HG03025 (cell line): ENCODE data around the gene ASTN2.
"Not testable (repeated sequence)": the region's sequence is repeated elsewhere in the genome, so short reads cannot be mapped to it uniquely, and the experiment has no call there.

Source experiments
- ATAC-seq: cut with Tn5 transposase; IDR thresholded peaks from one replicate; pipeline ENCODE4 v1.9.1; 2021; ENCODE audit warnings: mild to moderate bottlenecking, moderate library complexity; ENCODE audit not compliant: unreplicated experiment, low FRiP score

Gene ASTN2

DNA sequence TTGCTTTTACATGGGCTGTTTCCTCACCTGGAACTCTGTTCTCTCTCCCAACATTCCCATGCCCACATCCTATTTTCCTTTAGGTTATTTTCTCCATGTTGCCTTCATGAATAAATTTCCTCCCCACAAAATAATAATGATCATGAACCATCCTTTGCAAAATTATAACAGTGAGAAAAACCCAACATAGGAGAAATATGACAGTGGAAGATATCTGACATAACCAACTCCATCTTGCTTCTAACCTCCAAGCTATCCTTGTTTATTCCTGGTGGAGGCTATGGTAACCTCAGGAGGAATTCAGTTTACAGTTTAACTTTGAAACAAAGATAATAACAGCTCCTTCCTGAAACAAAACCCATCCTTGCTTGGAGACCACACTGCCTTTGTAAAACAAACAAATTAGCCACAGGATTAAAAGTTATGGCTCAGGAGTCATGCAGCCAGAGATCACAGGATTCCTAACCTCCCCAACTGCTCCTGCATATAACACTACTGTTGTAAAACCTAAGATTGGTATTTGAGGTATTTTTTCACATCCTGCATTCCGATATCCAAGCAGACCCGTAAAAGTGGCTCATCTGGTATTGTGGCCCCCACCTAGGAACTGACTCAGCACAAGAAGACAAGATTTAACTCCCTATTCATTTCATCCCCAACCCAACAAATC is 515.4 kb downstream of the ASTN2 start:
- no peak for ATAC-seq

DNA sequence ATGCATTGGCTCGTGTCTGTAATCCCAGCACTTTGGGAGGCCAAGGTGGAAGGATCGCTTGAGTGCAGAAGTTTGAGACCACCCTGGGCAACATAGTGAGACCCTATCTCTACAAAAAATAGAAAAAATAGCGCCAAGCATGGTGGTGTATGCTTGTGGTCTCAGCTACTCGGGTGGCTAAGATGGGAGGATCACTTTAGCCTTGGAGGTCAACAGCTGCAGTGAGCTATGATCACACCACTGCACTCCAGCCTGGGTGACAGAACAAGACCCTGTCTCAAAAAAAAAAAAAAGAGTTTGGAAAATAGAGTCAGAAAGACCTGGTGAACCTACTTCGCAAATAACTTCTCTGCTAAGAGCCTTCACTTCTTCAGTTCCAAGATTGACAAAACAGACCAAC is 516.7 kb downstream of the ASTN2 start:
- ATAC-seq: not testable (repeated sequence)

DNA sequence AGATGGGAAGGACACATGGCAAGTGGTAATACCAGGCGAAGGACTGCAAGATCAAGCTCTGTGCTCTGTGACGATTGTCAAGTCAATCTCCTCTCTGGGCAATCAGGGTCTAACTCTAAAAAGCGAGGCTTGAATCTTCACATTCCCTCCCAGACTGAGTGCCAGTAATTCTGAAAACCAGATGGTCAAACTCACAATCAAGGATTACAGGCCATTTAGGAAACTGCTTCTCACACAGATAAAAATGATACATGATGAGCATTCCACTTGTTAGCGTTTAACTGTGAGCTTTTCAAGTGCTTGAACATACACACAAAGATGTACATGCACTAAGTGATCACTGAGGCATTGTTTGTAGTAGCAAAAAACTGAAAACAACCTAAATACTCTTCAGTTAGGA is 517.7 kb downstream of the ASTN2 start:
- no peak for ATAC-seq

DNA sequence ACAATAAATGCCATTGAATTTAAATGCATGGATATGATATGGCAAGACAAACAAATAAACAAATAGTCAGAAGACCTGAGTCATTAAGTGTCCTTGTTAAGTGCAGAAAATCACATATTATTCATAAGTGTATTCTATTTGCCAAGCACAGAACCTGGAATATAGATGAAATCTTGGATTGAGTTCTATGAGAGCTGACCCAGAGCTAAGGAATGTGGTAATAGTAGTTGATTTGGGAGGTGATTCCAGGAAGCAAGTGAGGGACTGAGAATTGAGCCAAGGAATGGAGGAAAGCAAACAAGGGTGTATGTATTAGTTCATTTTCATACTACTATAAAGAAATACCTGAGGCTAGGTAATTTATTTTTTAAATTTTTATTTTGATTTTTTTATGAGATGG is 518.9 kb downstream of the ASTN2 start:
- no peak for ATAC-seq

DNA sequence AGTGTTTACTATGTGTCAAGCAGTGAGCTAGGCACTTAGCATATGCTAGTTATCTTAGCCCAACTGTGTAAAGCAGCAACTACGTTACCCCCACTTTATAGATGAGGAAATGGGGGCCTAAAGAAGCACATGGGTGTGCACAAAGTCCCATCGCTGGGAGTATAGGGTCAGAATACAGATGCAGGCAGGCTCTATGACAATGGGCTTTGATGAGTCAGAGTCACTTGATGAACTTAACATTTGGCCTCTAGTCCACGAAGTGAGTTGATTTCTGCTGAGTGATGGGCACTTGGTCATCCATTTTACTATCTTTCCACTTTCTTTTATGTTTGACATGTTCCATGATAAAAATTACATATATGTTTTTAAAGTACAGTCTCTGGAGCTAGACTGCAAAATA is 523.4 kb downstream of the ASTN2 start:
- no peak for ATAC-seq

DNA sequence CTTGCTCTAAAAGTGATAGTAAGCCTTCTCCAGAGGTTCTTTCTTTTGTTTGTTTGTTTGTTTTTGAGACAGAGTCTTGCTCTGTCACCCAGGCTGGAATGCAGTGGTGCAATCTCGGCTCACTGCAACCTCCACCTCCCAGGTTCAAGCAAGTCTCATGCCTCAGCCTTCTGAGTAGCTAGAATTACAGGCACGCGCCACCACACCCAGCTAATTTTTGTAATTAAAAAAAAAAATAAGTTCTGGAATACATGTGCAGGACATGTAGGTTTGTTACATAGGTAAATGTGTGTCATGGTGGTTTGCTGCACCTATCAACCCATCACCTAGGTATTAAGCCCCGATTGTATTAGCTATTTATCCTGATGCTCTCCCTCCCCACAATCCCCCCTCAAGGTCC is 526.4 kb downstream of the ASTN2 start:
- ATAC-seq: not testable (repeated sequence)

DNA sequence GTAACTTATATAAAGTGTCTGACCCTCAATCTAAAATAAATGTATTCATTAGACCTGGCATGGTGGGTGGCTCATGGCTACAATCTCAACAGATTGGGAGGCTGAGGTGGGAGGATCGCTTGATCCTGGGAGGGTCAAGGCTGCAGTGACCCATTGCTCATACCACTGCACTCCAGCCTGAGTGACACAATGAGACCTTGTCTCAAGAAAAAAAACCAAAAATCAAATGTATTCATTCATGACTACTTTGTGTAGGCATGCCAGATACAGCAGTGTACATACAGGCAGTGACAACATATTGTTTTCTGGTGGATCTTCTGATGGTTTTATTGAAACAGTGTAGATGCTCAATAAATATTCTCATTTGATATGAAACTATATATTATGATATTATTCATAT is 526.8 kb downstream of the ASTN2 start:
- no peak for ATAC-seq

DNA sequence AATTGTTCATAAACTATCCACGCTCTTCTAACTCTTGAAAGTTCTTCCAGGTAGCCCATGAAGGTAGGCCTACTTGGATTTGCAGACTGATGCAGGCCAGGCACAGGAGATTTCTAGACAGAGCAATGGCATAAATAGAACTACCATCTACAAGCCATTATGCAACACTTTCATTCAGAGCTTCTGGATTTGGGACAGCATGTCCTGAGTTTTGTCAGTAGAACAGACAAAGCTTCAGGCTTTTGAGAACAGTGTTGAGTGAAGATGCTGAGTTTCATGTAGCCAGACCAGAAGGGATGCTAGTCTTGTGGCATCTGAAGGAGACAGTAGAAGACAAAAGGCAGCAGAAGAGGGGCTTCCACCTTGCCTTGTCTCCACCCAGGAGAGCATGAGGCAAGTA is 531.2 kb downstream of the ASTN2 start:
- no peak for ATAC-seq

DNA sequence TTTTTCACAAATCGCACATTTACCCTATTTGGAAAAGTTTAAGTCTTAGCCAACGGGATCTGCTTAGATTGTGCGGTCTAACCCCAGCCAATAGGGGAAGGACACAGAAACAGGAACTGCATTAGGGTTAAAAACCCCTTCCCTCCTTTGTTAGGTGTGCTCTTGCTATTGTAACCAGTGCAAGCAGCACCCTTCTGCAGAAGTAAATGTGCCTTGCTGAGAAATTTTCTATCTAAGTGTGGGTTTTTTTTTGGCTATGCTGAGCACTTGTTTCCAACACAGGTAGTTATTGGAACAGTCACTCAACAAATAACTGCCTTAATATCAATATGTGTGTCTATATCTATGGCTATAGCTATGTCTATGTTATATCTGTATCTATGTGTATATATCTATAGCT is 537.8 kb downstream of the ASTN2 start:
- no peak for ATAC-seq

DNA sequence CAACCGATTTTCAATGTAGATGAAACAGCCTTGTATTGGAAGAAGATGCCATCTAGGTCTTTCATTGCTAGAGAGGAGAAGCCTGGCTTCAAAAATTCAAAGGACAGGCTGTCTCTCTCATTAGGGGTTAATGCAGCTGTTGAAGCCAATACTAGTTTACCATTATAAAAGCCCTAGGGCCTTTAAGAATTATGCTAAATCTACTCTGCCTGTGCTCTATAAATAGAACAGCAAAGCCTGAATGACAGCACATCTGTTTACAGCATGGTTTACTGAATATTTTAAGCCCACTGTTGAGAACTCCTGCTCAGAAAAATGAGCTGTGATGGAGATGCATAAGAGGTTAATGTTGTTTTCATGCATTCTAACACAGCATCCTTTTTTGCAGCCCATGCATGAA is 539.3 kb downstream of the ASTN2 start:
- no peak for ATAC-seq

DNA sequence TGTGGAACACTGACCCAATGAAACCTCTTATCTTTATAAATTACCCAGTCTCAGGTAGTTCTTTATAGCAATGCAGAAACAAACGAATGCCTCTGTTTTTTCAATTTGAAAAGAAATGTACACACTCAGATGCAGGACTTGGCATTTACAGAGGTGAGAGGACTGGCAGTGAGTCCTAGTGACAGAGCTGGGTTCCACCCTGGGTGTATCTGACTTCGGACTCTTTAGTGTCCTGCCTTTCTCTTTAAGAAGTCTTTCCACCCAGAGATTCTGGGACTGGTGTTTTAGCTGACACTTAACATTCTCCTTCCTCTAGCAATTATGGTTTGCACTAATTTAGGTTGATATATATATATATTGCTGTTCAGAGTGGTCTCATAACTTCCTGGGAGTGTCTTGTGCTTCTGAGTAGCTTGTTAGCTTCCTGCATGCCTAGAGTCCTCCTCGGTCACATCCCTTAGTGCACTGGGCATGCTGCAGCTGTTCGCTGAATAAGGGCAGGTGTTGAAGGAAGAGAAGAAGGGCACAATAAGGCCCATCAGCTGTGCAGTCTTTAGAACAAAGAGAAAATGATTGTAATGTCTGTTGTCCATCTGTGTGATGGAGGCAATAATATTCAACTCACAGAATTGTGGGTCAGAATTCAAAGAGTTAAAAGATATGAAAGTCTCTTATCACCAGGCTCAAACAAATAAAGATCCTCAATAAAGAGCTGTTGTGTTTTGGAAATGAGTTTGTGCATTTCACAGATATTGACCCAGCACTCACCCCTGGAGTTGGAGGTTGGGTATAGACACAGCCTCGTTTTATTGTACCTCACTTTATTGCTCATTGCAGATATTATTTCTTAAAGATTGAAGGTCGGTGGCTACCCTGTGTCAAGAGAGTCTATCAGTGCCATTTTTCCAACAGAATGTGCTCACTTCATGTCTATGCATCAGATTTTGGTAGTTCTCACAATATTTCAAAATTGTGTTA is 540.6 kb downstream of the ASTN2 start:
- no peak for ATAC-seq

DNA sequence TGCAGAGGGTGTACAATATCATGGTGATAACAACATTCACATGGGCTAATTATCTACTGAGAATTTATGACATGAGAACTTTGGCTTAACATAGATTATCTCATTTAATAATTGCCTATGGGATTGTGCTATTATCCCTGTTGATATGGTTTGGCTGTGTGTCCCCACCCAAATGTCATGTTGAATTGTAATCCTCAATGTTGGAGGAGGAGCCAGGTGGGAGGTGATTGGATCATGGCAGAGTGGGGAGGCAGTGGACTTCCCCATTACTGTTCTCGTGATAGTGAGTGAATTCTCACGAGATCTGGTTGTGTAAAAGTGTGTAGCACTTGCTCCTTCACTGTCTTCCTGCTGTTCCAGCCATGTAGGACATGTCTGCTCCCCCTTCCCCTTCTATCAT is 541.4 kb downstream of the ASTN2 start:
- no peak for ATAC-seq

DNA sequence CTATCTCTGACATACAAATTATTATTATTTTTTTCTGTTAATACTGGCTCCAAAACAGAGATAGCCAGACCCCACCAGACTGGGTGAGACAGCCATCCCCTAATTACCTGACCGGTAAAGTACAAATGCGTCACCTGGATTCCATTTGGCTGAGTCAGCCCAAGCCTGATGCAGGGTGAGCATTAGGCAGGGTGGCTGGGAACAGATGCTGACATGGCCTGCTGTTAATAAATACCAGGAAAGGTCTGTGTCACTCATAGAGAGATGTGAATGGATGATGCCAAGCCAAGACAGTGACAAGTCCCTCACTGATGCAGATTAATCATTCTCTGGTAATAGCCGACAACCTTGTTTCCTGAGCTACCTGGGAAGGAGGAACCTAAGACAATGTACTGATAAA is 544.3 kb downstream of the ASTN2 start:
- no peak for ATAC-seq

DNA sequence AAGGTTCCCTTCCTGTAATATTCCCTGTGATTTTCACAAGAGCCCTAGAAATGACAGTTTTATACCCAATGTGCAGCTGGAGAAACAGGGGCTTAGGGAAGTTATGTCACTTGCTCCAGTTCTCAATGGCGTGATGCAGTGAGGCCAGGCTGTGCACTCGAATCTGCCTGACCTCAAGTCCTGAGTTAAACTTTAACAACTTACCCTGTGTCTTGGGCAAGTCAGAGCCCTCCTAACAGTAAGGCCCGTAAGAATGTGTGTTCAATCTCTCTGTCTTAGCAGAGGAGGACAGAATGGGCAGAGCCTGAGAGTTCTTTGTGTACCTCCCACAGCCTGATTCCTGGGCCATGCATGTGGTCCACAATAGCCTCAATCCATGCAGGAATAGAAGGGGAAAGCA is 546.7 kb downstream of the ASTN2 start:
- ATAC-seq: no peak

DNA sequence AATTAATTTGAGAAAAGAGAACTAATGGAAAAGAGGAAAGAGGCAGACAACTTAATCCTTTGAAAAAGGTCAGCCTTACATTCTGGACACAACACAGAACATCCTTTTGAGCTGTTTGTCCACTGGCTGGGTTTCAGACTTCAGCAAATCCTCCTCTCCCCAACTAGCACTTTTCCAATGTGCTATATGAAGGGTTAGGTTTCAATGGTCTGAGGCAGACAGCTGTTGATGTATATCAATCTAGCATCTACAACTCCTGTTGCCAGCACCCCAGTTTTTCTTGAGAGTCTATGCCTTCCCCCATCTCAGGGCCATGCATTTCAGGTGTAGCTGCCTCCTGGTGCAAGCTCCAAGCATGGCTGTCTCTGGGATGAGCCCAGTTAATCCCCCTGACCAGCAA is 553.5 kb downstream of the ASTN2 start:
- no peak for ATAC-seq

DNA sequence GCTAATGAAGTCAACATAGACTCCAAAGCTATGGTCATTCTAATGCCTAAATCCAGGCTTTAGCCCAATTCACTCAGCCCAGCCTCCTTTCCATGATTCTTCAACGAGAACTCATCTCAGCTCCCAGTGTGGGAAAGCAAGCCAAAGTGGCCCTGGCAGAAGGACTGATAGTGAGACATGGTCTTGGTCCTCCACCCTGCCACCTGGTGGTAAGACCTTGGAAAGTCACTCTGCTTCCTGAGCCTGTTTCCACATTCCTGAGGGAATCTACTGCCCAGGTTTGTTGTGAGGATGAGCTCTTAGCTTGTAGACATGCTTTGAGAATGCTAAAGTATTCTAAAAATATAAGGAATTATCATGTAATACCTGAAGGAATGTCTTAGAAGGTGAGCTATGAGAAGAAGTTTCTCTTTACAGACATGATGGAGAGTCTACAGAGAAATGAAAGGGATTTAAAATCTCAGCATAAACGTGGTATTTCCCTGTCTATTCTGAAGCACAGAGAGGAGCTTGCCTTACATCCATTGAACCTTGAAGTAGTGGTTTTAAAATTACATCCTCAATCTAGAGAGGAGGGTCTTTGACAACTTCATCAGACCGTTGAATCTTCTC is 554.2 kb downstream of the ASTN2 start:
- no peak for ATAC-seq

DNA sequence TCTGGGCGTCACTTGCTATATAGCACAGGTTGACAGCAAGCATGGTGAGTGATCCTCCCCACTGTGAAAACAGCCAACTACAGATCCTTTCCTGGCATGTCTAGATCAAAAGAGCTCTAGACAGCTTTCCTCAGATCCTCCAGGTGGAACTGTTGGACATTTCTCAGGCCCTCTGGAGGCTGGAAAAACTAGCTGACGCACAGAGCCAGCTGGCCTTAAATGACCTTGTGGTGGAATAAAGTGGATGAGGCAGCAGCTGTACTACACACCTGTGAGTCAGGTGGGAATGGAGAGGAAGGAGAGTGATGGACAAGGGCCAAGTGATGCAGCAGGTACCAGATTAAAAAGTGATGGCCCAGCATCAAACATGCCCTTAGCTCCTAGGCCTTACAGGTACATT is 555.1 kb downstream of the ASTN2 start:
- no peak for ATAC-seq

DNA sequence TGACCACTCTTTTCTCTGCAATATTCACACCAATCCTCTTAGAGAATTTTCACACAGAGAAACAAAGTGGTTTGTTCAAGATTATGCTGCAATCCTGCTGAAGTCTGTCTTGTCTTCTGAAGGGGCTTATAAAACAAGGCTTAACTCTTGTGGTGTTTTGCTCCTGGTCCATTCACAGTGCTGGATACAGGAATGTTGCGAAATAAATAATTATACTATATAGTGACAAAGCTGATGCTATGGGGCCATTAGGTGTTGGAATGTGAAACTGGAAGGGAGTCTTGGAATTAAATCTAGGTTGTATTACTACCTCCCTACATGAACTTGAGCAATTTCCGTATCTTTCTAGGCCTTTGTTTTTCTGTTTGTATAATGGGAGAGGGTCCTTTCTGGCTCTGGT is 557.5 kb downstream of the ASTN2 start:
- ATAC-seq: no peak

DNA sequence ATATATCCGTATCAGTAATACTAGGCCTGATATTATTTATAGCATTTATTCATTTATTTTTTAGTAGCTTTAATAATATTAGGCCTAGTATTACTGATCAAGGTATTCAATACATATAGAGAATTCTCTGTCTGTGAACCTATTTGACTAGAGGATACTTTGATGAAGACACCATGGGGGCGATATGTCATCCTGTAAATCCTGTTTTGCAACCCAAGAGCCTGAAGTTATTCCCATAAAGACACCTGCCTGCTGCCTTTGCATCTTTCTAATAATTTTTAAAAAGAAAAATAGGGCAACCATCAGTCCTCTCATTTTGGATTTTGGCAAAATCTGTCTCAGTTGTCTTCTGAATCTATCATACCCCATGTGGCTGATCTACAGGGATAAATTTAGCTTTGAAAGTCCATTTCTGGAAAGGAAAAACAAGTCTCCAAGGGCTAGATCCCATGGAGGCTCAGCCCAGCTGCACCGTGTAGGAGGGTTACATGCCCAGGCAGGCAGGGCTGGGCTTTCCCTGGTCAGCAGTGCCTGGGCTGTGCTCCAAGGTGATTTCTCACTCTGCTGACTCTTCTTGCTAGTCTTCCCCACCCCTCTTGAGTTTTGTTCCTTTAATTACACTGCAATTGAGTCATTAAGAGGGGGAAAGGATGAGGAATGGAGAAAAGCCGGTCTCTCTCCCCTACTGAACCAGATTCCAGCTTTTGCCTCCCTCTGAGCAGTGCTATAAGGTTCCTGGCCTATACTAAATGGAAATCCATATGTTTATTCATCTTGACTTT is 558.8 kb downstream of the ASTN2 start:
- no peak for ATAC-seq

DNA sequence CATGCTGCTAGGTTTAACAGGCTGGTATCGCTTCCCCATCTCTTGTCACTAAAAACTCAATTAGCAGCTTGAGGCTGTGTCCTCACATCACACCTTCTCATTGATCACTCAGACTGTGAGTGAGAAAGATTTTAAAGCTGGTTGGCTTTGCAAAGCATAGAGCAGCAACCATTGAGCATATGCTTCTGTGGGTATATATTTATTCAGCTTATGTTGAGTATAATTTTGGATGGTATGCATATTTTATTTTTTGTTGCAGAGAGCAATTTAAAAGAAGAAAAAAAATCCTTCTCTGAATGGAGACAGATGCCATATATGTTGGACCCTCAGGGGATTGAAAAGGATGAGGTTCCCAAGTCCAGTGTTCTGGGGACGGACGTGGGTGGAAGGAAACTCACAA is 565.1 kb downstream of the ASTN2 start:
- ATAC-seq: no peak

DNA sequence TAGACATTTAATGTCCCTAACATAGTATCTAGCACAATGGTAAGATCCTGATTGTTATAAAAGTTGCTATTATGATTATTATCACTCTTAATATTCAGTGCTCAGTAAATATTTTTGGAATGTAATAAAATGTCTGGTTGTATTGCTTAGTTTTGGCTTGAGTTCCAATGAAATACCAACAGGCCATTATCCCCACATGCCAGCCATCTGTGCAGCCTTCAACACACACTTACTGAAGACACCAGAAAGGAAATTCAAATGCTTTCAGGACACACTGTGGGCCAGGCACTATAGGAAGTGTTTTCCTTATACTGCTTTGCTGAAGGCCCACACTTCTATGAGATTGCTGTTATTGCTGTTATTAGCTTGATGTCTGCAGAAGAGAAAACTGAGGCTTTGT is 570.2 kb downstream of the ASTN2 start:
- ATAC-seq: no peak
